K562 (cell line): ENCODE data around the gene RNU11. TPM values are rescaled to one million over a fixed set of nuclear protein-coding genes. Genes with fewer than 3 reads are reported as not detected.

Source experiments
- BRD4 ChIP-seq: fragments of 200-600 bp; sonication (generic); IDR thresholded peaks from 2 replicates; pipeline ENCODE4 v1.6.1; 2017; ENCODE audit warnings: inconsistent platforms
- FOXK1 ChIP-seq: sonication (generic); formaldehyde crosslinking; IDR thresholded peaks from 2 replicates; pipeline ENCODE4 v1.8.0; 2022; ENCODE audit warnings: missing genetic modification reagents, mild to moderate bottlenecking, borderline replicate concordance
- MAFG ChIP-seq: fragments of 450-650 bp; conservative IDR thresholded peaks from 2 replicates; pipeline ENCODE4 v1.6.1; 2016; ENCODE audit warnings: missing genetic modification characterization, missing compliant biosample characterization
- SIN3B ChIP-seq: fragments of 450-650 bp; IDR thresholded peaks from 2 replicates; pipeline ENCODE4 v1.6.1; 2017; ENCODE audit warnings: low read depth, mild to moderate bottlenecking, moderate library complexity
- SMC3 ChIP-seq: conservative IDR thresholded peaks from 2 replicates; pipeline ENCODE4 v1.6.1; 2011; ENCODE audit warnings: low read depth, low read length, improper control_type of control experiment; ENCODE audit not compliant: insufficient read depth
- SP1 ChIP-seq: sonication (generic); formaldehyde crosslinking; IDR thresholded peaks from 2 replicates; pipeline ENCODE4 v1.8.1; 2022; ENCODE audit warnings: mild to moderate bottlenecking, missing genetic modification reagents
- XRCC3 ChIP-seq: fragments of 450-650 bp; IDR thresholded peaks from 2 replicates; pipeline ENCODE4 v1.6.1; 2017; ENCODE audit warnings: mild to moderate bottlenecking, moderate library complexity
- ZNF668 ChIP-seq: fragments of 250-450 bp; sonication (Bioruptor Pico); IDR thresholded peaks from 2 replicates; pipeline ENCODE4 v1.8.0; 2022; ENCODE audit warnings: mild to moderate bottlenecking, inconsistent platforms
- ZNF778 ChIP-seq: fragments of 450-650 bp; formaldehyde crosslinking; IDR thresholded peaks from 2 replicates; pipeline ENCODE4 v1.4.0; 2020; ENCODE audit warnings: mild to moderate bottlenecking, moderate library complexity
- polyA plus RNA-seq, 8 experiments: library from polyadenylated mRNA; depleted of rRNA in 4 of 8; stranded (reverse) in 5 of 8; unstranded in 3 of 8; fragments of >200 nt; fragmentation: Nextera tagmentation in 2 of 8; fragmentation: Illumina TruSeq in 1 of 8; extraction: Ambion mirVana in 2 of 8; extraction: Trizol in 1 of 8; gene quantifications; 2 replicates each; pipeline versions ENCODE4 v1.2.1 to v1.2.3, GENCODE V29; 2011 to 2014; ENCODE audit warnings: inconsistent platforms in 1 of 8, missing spikeins in 1 of 8
- total RNA-seq, 7 experiments: library from RNA; depleted of rRNA in 6 of 7; stranded (reverse); fragments of >200 nt in 6 of 7; fragmentation: Illumina TruSeq in 2 of 7; extraction: Trizol in 2 of 7; gene quantifications; 2 replicates each; pipeline versions ENCODE4 v1.2.1 to v1.2.3, GENCODE V29; 2011 to 2021; ENCODE audit warnings: low replicate concordance in 1 of 7
- TF ChIP-seq, protein P1 (sequence below): fragments of 450-650 bp; IDR thresholded peaks from 2 replicates; pipeline ENCODE4 v1.6.1; 2017; ENCODE audit warnings: antibody characterized with exemption, mild to moderate bottlenecking
- TF ChIP-seq, protein P2 (sequence below): sonication (generic); formaldehyde crosslinking; IDR thresholded peaks from 2 replicates; pipeline ENCODE4 v1.8.0; 2023; ENCODE audit warnings: mild to moderate bottlenecking, missing genetic modification reagents
- TF ChIP-seq, protein P3 (sequence below): sonication (generic); IDR thresholded peaks from 2 replicates; pipeline ENCODE4 v1.6.1; 2016
- TF ChIP-seq, protein P4 (sequence below): fragments of 450-650 bp; formaldehyde crosslinking; IDR thresholded peaks from 2 replicates; pipeline ENCODE4 v1.4.0; 2020; ENCODE audit warnings: mild to moderate bottlenecking, moderate library complexity
- TF ChIP-seq, protein P5 (sequence below): fragments of 250-450 bp; sonication (Bioruptor Pico); IDR thresholded peaks from 2 replicates; pipeline ENCODE4 v1.8.0; 2021; ENCODE audit warnings: mild to moderate bottlenecking, moderate library complexity
- TF ChIP-seq, protein P6 (sequence below): IDR thresholded peaks from 2 replicates; pipeline ENCODE4 v1.6.1; 2012; ENCODE audit warnings: low read depth, low read length, improper control_type of control experiment, borderline replicate concordance

The RNU11 gene
- total and polyA plus RNA-seq, 9 of the 15 experiments (the other 6 are each of a cell fraction or from before 2014, with no cell fraction given) = not detected

DNA sequence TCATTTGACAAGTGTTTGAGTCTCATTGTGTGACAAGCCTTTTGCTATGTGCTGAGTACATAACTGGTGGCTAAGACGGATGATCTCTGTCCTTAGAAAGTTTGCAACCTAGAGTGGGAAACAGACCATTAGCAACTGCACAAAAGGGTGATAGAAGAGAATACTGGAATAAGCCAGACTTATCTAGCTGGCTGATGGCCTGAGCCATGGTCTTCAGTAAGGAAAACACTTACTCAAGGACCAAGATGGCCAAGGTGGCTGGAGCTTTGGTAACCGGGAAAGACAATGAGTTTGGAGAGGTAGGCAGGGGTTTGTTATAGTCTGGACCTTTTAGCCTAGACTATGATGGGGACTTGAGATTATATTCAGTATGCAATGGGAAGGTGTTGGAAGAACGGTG lies 3.9 kb upstream of the RNU11 start (continued):
- TF ChIP-seq, protein P1, sequence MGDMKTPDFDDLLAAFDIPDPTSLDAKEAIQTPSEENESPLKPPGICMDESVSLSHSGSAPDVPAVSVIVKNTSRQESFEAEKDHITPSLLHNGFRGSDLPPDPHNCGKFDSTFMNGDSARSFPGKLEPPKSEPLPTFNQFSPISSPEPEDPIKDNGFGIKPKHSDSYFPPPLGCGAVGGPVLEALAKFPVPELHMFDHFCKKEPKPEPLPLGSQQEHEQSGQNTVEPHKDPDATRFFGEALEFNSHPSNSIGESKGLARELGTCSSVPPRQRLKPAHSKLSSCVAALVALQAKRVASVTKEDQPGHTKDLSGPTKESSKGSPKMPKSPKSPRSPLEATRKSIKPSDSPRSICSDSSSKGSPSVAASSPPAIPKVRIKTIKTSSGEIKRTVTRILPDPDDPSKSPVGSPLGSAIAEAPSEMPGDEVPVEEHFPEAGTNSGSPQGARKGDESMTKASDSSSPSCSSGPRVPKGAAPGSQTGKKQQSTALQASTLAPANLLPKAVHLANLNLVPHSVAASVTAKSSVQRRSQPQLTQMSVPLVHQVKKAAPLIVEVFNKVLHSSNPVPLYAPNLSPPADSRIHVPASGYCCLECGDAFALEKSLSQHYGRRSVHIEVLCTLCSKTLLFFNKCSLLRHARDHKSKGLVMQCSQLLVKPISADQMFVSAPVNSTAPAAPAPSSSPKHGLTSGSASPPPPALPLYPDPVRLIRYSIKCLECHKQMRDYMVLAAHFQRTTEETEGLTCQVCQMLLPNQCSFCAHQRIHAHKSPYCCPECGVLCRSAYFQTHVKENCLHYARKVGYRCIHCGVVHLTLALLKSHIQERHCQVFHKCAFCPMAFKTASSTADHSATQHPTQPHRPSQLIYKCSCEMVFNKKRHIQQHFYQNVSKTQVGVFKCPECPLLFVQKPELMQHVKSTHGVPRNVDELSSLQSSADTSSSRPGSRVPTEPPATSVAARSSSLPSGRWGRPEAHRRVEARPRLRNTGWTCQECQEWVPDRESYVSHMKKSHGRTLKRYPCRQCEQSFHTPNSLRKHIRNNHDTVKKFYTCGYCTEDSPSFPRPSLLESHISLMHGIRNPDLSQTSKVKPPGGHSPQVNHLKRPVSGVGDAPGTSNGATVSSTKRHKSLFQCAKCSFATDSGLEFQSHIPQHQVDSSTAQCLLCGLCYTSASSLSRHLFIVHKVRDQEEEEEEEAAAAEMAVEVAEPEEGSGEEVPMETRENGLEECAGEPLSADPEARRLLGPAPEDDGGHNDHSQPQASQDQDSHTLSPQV = 0 out of 2 replicates have a peak, but pooled peaks have one; percentile 6
- TF ChIP-seq ZNF668 = no peak
- no peak for TF ChIP-seq MAFG (tag)
- TF ChIP-seq SMC3 = no peak
- TF ChIP-seq FOXK1 (CRISPR knock-in tag) = no peak
- TF ChIP-seq, protein P2, sequence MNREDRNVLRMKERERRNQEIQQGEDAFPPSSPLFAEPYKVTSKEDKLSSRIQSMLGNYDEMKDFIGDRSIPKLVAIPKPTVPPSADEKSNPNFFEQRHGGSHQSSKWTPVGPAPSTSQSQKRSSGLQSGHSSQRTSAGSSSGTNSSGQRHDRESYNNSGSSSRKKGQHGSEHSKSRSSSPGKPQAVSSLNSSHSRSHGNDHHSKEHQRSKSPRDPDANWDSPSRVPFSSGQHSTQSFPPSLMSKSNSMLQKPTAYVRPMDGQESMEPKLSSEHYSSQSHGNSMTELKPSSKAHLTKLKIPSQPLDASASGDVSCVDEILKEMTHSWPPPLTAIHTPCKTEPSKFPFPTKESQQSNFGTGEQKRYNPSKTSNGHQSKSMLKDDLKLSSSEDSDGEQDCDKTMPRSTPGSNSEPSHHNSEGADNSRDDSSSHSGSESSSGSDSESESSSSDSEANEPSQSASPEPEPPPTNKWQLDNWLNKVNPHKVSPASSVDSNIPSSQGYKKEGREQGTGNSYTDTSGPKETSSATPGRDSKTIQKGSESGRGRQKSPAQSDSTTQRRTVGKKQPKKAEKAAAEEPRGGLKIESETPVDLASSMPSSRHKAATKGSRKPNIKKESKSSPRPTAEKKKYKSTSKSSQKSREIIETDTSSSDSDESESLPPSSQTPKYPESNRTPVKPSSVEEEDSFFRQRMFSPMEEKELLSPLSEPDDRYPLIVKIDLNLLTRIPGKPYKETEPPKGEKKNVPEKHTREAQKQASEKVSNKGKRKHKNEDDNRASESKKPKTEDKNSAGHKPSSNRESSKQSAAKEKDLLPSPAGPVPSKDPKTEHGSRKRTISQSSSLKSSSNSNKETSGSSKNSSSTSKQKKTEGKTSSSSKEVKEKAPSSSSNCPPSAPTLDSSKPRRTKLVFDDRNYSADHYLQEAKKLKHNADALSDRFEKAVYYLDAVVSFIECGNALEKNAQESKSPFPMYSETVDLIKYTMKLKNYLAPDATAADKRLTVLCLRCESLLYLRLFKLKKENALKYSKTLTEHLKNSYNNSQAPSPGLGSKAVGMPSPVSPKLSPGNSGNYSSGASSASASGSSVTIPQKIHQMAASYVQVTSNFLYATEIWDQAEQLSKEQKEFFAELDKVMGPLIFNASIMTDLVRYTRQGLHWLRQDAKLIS (CRISPR knock-in tag) = no peak
- TF ChIP-seq, protein P3, sequence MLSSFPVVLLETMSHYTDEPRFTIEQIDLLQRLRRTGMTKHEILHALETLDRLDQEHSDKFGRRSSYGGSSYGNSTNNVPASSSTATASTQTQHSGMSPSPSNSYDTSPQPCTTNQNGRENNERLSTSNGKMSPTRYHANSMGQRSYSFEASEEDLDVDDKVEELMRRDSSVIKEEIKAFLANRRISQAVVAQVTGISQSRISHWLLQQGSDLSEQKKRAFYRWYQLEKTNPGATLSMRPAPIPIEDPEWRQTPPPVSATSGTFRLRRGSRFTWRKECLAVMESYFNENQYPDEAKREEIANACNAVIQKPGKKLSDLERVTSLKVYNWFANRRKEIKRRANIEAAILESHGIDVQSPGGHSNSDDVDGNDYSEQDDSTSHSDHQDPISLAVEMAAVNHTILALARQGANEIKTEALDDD = peak; percentile 53; the same call in 1 of the 2 replicates
- TF ChIP-seq, protein P4, sequence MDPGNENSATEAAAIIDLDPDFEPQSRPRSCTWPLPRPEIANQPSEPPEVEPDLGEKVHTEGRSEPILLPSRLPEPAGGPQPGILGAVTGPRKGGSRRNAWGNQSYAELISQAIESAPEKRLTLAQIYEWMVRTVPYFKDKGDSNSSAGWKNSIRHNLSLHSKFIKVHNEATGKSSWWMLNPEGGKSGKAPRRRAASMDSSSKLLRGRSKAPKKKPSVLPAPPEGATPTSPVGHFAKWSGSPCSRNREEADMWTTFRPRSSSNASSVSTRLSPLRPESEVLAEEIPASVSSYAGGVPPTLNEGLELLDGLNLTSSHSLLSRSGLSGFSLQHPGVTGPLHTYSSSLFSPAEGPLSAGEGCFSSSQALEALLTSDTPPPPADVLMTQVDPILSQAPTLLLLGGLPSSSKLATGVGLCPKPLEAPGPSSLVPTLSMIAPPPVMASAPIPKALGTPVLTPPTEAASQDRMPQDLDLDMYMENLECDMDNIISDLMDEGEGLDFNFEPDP (CRISPR knock-in tag) = no peak
- TF ChIP-seq XRCC3 = no peak
- TF ChIP-seq, protein P5, sequence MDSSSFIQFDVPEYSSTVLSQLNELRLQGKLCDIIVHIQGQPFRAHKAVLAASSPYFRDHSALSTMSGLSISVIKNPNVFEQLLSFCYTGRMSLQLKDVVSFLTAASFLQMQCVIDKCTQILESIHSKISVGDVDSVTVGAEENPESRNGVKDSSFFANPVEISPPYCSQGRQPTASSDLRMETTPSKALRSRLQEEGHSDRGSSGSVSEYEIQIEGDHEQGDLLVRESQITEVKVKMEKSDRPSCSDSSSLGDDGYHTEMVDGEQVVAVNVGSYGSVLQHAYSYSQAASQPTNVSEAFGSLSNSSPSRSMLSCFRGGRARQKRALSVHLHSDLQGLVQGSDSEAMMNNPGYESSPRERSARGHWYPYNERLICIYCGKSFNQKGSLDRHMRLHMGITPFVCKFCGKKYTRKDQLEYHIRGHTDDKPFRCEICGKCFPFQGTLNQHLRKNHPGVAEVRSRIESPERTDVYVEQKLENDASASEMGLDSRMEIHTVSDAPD (CRISPR knock-in tag) = no peak
- no peak for TF ChIP-seq SIN3B
- no peak for TF ChIP-seq SP1 (CRISPR knock-in tag)
- TF ChIP-seq BRD4 = no peak
- TF ChIP-seq, protein P6, sequence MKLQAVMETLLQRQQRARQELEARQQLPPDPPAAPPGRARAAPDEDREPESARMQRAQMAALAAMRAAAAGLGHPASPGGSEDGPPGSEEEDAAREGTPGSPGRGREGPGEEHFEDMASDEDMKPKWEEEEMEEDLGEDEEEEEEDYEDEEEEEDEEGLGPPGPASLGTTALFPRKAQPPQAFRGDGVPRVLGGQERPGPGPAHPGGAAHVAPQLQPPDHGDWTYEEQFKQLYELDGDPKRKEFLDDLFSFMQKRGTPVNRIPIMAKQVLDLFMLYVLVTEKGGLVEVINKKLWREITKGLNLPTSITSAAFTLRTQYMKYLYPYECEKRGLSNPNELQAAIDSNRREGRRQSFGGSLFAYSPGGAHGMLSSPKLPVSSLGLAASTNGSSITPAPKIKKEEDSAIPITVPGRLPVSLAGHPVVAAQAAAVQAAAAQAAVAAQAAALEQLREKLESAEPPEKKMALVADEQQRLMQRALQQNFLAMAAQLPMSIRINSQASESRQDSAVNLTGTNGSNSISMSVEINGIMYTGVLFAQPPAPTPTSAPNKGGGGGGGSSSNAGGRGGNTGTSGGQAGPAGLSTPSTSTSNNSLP = no peak
- no peak for TF ChIP-seq ZNF778
